Ascending aorta (tissue), 2 donors: ENCODE measurements around the gene MAGI3. TPM values are rescaled to one million over a fixed set of nuclear protein-coding genes. Genes with fewer than 3 reads are reported as not detected.
"Not testable (repeated sequence)": the region's sequence is repeated elsewhere in the genome, so short reads cannot be mapped to it uniquely, and the experiment has no call there.

Experiments used
- DNase-seq, 2 donors: peaks; one replicate each; pipeline ENCODE4 v3.0.0-alpha.2; 2019; ENCODE audit warnings: low spot score in 2 of 2
- H3K27ac ChIP-seq, 2 donors: fragments of 200-600 bp; sonication (generic); one replicate each; pipeline ENCODE4 v1.5.1; 2016 to 2017; ENCODE audit warnings: mild to moderate bottlenecking in 1 of 2
- H3K27me3 ChIP-seq: fragments of 200-600 bp; sonication (generic); one replicate; pipeline ENCODE4 v1.5.1; 2017
- H3K36me3 ChIP-seq, 2 donors: fragments of 200-600 bp; sonication (generic); one replicate each; pipeline ENCODE4 v1.5.1; 2016
- H3K4me1 ChIP-seq, 2 donors: fragments of 200-600 bp; sonication (generic); one replicate each; pipeline ENCODE4 v1.5.1; 2016 to 2017; ENCODE audit warnings: mild to moderate bottlenecking in 1 of 2
- H3K4me3 ChIP-seq, 2 donors: fragments of 200-600 bp; sonication (generic); one replicate each; pipeline ENCODE4 v1.5.1; 2016 to 2017; ENCODE audit warnings: mild to moderate bottlenecking in 1 of 2
- H3K9me3 ChIP-seq, 2 donors: fragments of 200-600 bp; sonication (generic); one replicate each; pipeline ENCODE4 v1.5.1; 2016
- CTCF ChIP-seq, 3 experiments: fragments of 200-600 bp in 2 of 3; fragments of 450-650 bp in 1 of 3; sonication (generic) in 2 of 3; IDR thresholded peaks; one replicate each; pipeline ENCODE4 v1.5.1; 2016 to 2019; ENCODE audit warnings: antibody characterized with exemption in 3 of 3, mild to moderate bottlenecking in 1 of 3, moderate library complexity in 1 of 3
- intact Hi-C: fragments of 100-400 bp; cut with DNase I; formaldehyde crosslinking; loops from one replicate; pipeline ENCODE4 v1.15.1; 2023
- total RNA-seq: library from RNA; depleted of rRNA; stranded (reverse); fragments of >200 nt; gene quantifications from one replicate; pipeline ENCODE4 v1.1.0, GENCODE V29; 2016

The MAGI3 gene
- total RNA-seq, 1 donor from 2014 or later, result 14.9 TPM

- Histone ChIP-seq H3K4me1 (peaks cover 0 to 3% of the 10 kb centered on the region in 2 donors), H3K27me3 (no peaks in the 10 kb centered on the region), H3K9me3 (no peaks in the 10 kb centered on the region), H3K27ac (no peak overlapping the region), H3K4me3 (no peak overlapping the region), H3K36me3 (no peaks in the 10 kb centered on the region)
- no peak for DNase-seq
- intact Hi-C loops, result no loop called here
- no peak for TF ChIP-seq CTCF (IDR thresholded peaks at IDR 0.05)
These were observed 19.0 kb downstream of the MAGI3 start for GRCh38 chr1:113409363-113409762.

GRCh38 chr1:113412020-113412419 lies 21.7 kb downstream of the MAGI3 start:
- H3K4me1 ChIP-seq, H3K9me3 ChIP-seq, DNase-seq, H3K27me3 ChIP-seq, H3K27ac ChIP-seq, intact Hi-C loops, H3K4me3 ChIP-seq, H3K36me3 ChIP-seq: not testable (repeated sequence)

- Histone ChIP-seq H3K27me3 (no peaks in the 10 kb centered on the region), H3K4me3 (no peak overlapping the region), H3K9me3 (peaks cover 0 to 4% of the 10 kb centered on the region in 2 donors), H3K27ac (no peak overlapping the region), H3K36me3 (no peaks in the 10 kb centered on the region), H3K4me1 (no peaks in the 10 kb centered on the region)
- TF ChIP-seq CTCF (IDR thresholded peaks at IDR 0.05), result no peak
- intact Hi-C loops, result no loop called here
- DNase-seq, result no peak
These were observed 25.2 kb downstream of the MAGI3 start for GRCh38 chr1:113415310-113416070.

GRCh38 chr1:113416071-113416470 lies 25.8 kb downstream of the MAGI3 start:
- intact Hi-C loops, H3K27me3 ChIP-seq, H3K4me3 ChIP-seq, H3K4me1 ChIP-seq, DNase-seq, H3K9me3 ChIP-seq, H3K36me3 ChIP-seq, H3K27ac ChIP-seq: not testable (repeated sequence)

- H3K9me3 ChIP-seq, result peaks cover 0 to 4% of the 10 kb centered on the region in 2 donors
- TF ChIP-seq CTCF (IDR thresholded peaks at IDR 0.05), result no peak
- H3K4me1 ChIP-seq, result no peaks in the 10 kb centered on the region
- H3K36me3 ChIP-seq, result no peaks in the 10 kb centered on the region
- H3K4me3 ChIP-seq, result no peak overlapping the region
- H3K27me3 ChIP-seq, result no peaks in the 10 kb centered on the region
- no peak overlapping the region for H3K27ac ChIP-seq
- intact Hi-C loops, result no loop called here
- no peak for DNase-seq
These were observed 26.2 kb downstream of the MAGI3 start for GRCh38 chr1:113416496-113416895.

GRCh38 chr1:113422315-113423068 lies 32.2 kb downstream of the MAGI3 start:
- intact Hi-C loops, result no loop called here
- no peaks in the 10 kb centered on the region for H3K4me1 ChIP-seq

More at GRCh38 chr1:113422315-113423068, 32.2 kb downstream of the MAGI3 start:
- H3K9me3 ChIP-seq, result peaks cover 0 to 17% of the 10 kb centered on the region in 2 donors
- H3K27me3 ChIP-seq, result no peaks in the 10 kb centered on the region
- H3K36me3 ChIP-seq, result no peaks in the 10 kb centered on the region
- H3K4me3 ChIP-seq, result no peak overlapping the region
- TF ChIP-seq CTCF (IDR thresholded peaks at IDR 0.05), result no peak
- H3K27ac ChIP-seq, result no peak overlapping the region
- no peak for DNase-seq
